Liver (tissue), 3 donors: Measurements from ENCODE around the gene RAI1.

ENCODE experiments used
- CTCF ChIP-seq: fragments of 150-350 bp; IDR thresholded peaks from 2 replicates; pipeline ENCODE4 v1.5.1; 2017; ENCODE audit warnings: improper control_type of control experiment, low read depth, low read length; ENCODE audit not compliant: missing input control
- EGR1 ChIP-seq, 2 donors: IDR thresholded peaks; 2 replicates each; pipeline ENCODE4 v1.6.1; 2016 to 2018; ENCODE audit warnings: antibody characterized with exemption in 2 of 2, low read depth in 2 of 2
- GABPA ChIP-seq, 2 donors: IDR thresholded peaks in 1 of 2; conservative IDR thresholded peaks in 1 of 2; 2 replicates each; pipeline ENCODE4 v1.6.1; 2016; ENCODE audit warnings: antibody characterized with exemption in 2 of 2, mild to moderate bottlenecking in 1 of 2, moderate library complexity in 1 of 2
- HNF4A ChIP-seq, 2 donors: conservative IDR thresholded peaks; 2 replicates each; pipeline ENCODE4 v1.6.1; 2016; ENCODE audit warnings: antibody characterized with exemption in 2 of 2, mild to moderate bottlenecking in 2 of 2
- JUND ChIP-seq, 2 donors: IDR thresholded peaks; 2 replicates each; pipeline ENCODE4 v1.6.1; 2016; ENCODE audit warnings: antibody characterized with exemption in 2 of 2
- MAX ChIP-seq: IDR thresholded peaks from 2 replicates; pipeline ENCODE4 v1.6.1; 2016; ENCODE audit warnings: antibody characterized with exemption
- RAD21 ChIP-seq, 2 donors: IDR thresholded peaks; 2 replicates each; pipeline ENCODE4 v1.6.1; 2016; ENCODE audit warnings: antibody characterized with exemption in 2 of 2, mild to moderate bottlenecking in 2 of 2
- REST ChIP-seq: IDR thresholded peaks from 2 replicates; pipeline ENCODE4 v1.6.1; 2016; ENCODE audit warnings: antibody characterized with exemption, mild to moderate bottlenecking
- RXRA ChIP-seq, 2 donors: IDR thresholded peaks; 2 replicates each; pipeline ENCODE4 v1.6.1; 2017 to 2018; ENCODE audit warnings: antibody characterized with exemption in 2 of 2, mild to moderate bottlenecking in 1 of 2
- SP1 ChIP-seq: IDR thresholded peaks from 2 replicates; pipeline ENCODE4 v1.6.1; 2018; ENCODE audit warnings: antibody characterized with exemption, mild to moderate bottlenecking
- TAF1 ChIP-seq: conservative IDR thresholded peaks from 2 replicates; pipeline ENCODE4 v1.6.1; 2016; ENCODE audit warnings: antibody characterized with exemption, mild to moderate bottlenecking
- YY1 ChIP-seq: IDR thresholded peaks from 2 replicates; pipeline ENCODE4 v1.6.1; 2016; ENCODE audit warnings: antibody characterized with exemption, mild to moderate bottlenecking
- TF ChIP-seq, protein P1 (sequence below): IDR thresholded peaks from 2 replicates; pipeline ENCODE4 v1.6.1; 2016; ENCODE audit warnings: antibody characterized with exemption
- TF ChIP-seq, protein P2 (sequence below): IDR thresholded peaks from 2 replicates; pipeline ENCODE4 v1.6.1; 2016; ENCODE audit warnings: antibody characterized with exemption
- donor health status: healthy.
- donor health status: healthy.

DNA sequence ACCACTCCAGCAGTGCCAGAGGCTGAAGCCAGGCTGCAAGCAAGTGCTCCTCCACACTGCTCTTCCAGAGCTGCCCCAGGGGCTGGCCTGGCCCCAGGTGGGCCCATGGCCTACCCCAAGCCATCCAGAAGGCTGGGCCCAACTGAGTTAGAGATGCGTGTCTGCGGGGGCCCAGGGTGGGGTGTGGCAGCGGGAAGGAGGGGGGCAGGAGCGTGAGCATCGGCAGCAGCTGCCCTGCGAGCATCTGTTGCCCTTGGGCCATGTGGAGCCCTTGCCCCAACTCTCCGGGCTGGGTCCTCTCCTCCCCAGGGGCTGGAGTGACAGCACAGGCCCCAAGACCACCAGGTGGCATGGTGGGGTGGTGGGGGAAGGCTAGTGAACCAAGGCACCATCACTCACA lies 162.8 kb downstream of the RAI1 start:
- TF ChIP-seq CTCF (no peak), JUND (IDR thresholded peaks at IDR 0.05) (no peak), RAD21 (IDR thresholded peaks at IDR 0.05) (no peak), EGR1 (IDR thresholded peaks at IDR 0.05; ENCODE audit: low read depth in 2 of 2) (no peak), REST (no peak), SP1 (no peak), YY1 (no peak), TAF1 (no peak), MAX (no peak), GABPA (IDR thresholded peaks at IDR 0.05 in 1 of 2, conservative IDR thresholded peaks at IDR 0.05 in 1 of 2) (no peak), HNF4A (conservative IDR thresholded peaks at IDR 0.05) (no peak), RXRA (IDR thresholded peaks at IDR 0.05) (no peak)
- TF ChIP-seq, protein P1, sequence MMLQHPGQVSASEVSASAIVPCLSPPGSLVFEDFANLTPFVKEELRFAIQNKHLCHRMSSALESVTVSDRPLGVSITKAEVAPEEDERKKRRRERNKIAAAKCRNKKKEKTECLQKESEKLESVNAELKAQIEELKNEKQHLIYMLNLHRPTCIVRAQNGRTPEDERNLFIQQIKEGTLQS, result no peak
- TF ChIP-seq, protein P2, sequence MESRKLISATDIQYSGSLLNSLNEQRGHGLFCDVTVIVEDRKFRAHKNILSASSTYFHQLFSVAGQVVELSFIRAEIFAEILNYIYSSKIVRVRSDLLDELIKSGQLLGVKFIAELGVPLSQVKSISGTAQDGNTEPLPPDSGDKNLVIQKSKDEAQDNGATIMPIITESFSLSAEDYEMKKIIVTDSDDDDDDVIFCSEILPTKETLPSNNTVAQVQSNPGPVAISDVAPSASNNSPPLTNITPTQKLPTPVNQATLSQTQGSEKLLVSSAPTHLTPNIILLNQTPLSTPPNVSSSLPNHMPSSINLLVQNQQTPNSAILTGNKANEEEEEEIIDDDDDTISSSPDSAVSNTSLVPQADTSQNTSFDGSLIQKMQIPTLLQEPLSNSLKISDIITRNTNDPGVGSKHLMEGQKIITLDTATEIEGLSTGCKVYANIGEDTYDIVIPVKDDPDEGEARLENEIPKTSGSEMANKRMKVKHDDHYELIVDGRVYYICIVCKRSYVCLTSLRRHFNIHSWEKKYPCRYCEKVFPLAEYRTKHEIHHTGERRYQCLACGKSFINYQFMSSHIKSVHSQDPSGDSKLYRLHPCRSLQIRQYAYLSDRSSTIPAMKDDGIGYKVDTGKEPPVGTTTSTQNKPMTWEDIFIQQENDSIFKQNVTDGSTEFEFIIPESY, result no peak
